Neural crest cell (in vitro differentiated cells): ENCODE results near the gene RANBP3L. TPM values are rescaled to one million over a fixed set of nuclear protein-coding genes. Genes with fewer than 3 reads are reported as not detected.
"Not testable (repeated sequence)": the region's sequence is repeated elsewhere in the genome, so short reads cannot be mapped to it uniquely, and the experiment has no call there.

ENCODE experiments used
- DNase-seq: peaks from one replicate; pipeline ENCODE4 v3.0.0; 2021; ENCODE audit warnings: low read depth, mixed read lengths, low spot score
- H3K27ac Mint-ChIP-seq: one replicate; pipeline ENCODE4 v1.8.0; 2021; ENCODE audit warnings: mild to moderate bottlenecking, mixed read lengths; ENCODE audit not compliant: unreplicated experiment
- H3K27me3 Mint-ChIP-seq: 2 replicates; pipeline ENCODE4 v1.8.0; 2021; ENCODE audit warnings: low read depth, mild to moderate bottlenecking, mixed read lengths
- H3K36me3 Mint-ChIP-seq: 2 replicates; pipeline ENCODE4 v1.8.0; 2021; ENCODE audit warnings: low read depth, mild to moderate bottlenecking, mixed read lengths
- H3K4me1 Mint-ChIP-seq: 2 replicates; pipeline ENCODE4 v1.8.0; 2021; ENCODE audit warnings: mixed read lengths
- H3K4me3 Mint-ChIP-seq: one replicate; pipeline ENCODE4 v1.8.0; 2021; ENCODE audit warnings: mild to moderate bottlenecking, mixed read lengths
- H3K9me3 Mint-ChIP-seq: 2 replicates; pipeline ENCODE4 v1.8.0; 2021; ENCODE audit warnings: mixed read lengths
- total RNA-seq: library from RNA; stranded (reverse); gene quantifications from 2 replicates; pipeline ENCODE4 v1.2.1, GENCODE V29; 2021
- TF ChIP-seq, protein P1 (sequence below): fragments of 200-600 bp; sonication (generic); conservative IDR thresholded peaks from 2 replicates; pipeline ENCODE4 v1.5.0; 2021; ENCODE audit warnings: antibody characterized with exemption, mild to moderate bottlenecking

RANBP3L gene
- total RNA-seq, 1 donor from 2014 or later, result not detected

DNA sequence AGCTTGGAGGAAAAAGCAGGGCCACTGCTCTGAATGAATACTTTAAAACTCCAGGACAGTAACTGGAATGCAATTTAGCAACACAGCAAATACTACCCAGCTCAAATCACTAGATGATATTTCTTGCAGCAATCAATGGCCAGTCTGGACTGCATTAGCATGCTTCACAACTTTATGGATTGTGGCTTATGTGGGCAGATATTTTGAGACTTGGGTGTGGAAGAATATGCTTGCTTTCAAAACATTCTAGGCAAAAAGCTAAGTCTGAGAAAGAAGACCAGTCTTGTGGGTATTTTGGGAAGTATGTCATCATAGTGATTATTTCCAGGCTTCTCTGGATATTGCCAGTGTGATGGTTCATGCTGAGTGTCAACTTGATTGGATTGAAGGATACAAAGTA, 3.1 kb downstream of the RANBP3L start:
- no peak for DNase-seq
- no peaks in the 10 kb centered on the region for H3K9me3 Mint-ChIP-seq
- peaks cover 2% of the 10 kb centered on the region for H3K36me3 Mint-ChIP-seq
- H3K27me3 Mint-ChIP-seq, result no peaks in the 10 kb centered on the region
- TF ChIP-seq, protein P1, sequence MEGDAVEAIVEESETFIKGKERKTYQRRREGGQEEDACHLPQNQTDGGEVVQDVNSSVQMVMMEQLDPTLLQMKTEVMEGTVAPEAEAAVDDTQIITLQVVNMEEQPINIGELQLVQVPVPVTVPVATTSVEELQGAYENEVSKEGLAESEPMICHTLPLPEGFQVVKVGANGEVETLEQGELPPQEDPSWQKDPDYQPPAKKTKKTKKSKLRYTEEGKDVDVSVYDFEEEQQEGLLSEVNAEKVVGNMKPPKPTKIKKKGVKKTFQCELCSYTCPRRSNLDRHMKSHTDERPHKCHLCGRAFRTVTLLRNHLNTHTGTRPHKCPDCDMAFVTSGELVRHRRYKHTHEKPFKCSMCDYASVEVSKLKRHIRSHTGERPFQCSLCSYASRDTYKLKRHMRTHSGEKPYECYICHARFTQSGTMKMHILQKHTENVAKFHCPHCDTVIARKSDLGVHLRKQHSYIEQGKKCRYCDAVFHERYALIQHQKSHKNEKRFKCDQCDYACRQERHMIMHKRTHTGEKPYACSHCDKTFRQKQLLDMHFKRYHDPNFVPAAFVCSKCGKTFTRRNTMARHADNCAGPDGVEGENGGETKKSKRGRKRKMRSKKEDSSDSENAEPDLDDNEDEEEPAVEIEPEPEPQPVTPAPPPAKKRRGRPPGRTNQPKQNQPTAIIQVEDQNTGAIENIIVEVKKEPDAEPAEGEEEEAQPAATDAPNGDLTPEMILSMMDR, result no peak
- peaks cover 17% of the 10 kb centered on the region for H3K4me1 Mint-ChIP-seq
- no peak overlapping the region for H3K4me3 Mint-ChIP-seq
- no peak overlapping the region for H3K27ac Mint-ChIP-seq

- Mint-ChIP-seq H3K4me1 (peaks cover 16% of the 10 kb centered on the region), H3K36me3 (peaks cover 2% of the 10 kb centered on the region), H3K4me3 (no peak overlapping the region), H3K27ac (peak overlapping the region; percentile 3), H3K9me3 (no peaks in the 10 kb centered on the region), H3K27me3 (no peaks in the 10 kb centered on the region)
- TF ChIP-seq, protein P1, result no peak
- no peak for DNase-seq
These were observed 4.0 kb downstream of the RANBP3L start for GRCh38 chr5:36297653-36298052.

DNA sequence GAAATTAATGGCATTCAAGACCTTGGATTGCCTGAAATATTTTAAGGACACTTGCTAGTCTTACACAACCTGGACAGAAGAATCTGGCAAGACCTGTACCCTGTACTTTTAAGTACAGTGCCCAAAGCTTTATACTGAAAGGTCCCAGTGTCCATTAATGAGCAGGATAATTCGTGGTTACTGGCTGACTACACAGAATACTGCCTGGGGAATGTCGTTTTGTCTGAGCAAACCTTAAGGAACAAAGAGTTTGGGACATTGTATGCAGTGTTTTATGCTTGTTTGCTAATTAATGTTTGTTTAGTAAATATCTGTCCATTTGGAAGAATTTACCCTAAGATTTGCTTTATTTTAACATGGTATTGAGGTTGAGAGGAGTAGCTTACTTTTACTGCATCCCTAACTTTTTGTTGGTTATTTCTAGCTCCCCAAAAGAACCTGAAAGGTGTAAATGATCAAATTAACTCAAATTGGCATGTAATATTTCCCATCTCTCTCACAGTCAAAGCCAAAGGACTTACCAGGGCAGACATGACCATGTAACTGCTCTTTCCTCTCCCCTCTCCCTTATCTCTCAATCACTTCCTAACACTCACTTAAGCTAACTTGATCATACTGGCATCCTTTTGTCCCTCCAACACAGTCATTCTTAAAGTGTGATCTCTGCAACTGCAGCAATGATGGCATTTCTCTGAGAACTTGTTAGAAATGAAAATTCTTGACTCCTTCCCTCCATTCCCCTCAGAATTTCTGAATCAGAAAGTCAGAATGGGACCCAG, 15.7 kb downstream of the RANBP3L start:
- Mint-ChIP-seq H3K4me3 (no peak overlapping the region), H3K36me3 (no peaks in the 10 kb centered on the region), H3K4me1 (no peaks in the 10 kb centered on the region), H3K27me3 (no peaks in the 10 kb centered on the region), H3K9me3 (peaks cover 2% of the 10 kb centered on the region), H3K27ac (no peak overlapping the region)
- TF ChIP-seq, protein P1, result no peak
- no peak for DNase-seq

- not testable (repeated sequence) for H3K36me3 Mint-ChIP-seq, DNase-seq, H3K27me3 Mint-ChIP-seq, H3K4me1 Mint-ChIP-seq, H3K27ac Mint-ChIP-seq, H3K4me3 Mint-ChIP-seq, H3K9me3 Mint-ChIP-seq
These were observed 17.9 kb downstream of the RANBP3L start for GRCh38 chr5:36283775-36284174.

GRCh38 chr5:36281626-36282025, 20.1 kb downstream of the RANBP3L start:
- DNase-seq, result no peak
- TF ChIP-seq, protein P1, result no peak
- no peaks in the 10 kb centered on the region for H3K36me3 Mint-ChIP-seq
- H3K9me3 Mint-ChIP-seq, result no peaks in the 10 kb centered on the region
- no peaks in the 10 kb centered on the region for H3K27me3 Mint-ChIP-seq
- H3K27ac Mint-ChIP-seq, result no peak overlapping the region
- no peak overlapping the region for H3K4me3 Mint-ChIP-seq
- H3K4me1 Mint-ChIP-seq, result no peaks in the 10 kb centered on the region

DNA sequence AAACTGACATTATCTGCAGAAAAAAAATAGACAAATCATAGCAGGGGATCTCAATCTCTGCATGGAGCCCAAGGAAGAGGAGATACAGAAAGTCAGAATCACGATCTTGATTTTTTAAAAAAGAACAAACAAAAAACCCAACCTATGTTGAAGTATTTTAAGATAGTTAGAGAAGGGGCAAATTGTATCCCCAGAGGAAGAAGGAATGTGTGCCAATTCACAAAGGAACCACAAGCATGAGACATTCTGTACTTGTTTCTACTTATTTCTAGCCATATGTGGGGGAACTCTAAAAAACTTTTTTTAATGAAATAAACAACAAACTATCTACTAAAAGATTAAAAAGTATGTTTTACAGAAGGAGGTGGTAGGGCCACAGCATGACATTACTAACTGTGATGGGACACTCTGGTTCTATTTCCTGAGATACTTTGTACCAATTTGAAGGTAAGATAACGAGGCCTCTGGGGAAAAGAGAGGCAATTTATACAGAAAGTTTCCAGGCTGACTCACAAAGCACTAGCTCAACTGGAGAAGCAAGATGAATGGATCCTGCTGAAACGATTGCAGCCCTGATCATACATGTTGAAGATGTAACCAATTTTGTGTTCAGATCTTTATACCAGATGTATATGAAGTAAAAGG, 22.5 kb downstream of the RANBP3L start:
- no peak for DNase-seq
- Mint-ChIP-seq H3K9me3 (no peaks in the 10 kb centered on the region), H3K36me3 (no peaks in the 10 kb centered on the region), H3K4me1 (peaks cover 7% of the 10 kb centered on the region), H3K27ac (no peak overlapping the region), H3K27me3 (no peaks in the 10 kb centered on the region), H3K4me3 (no peak overlapping the region)
- TF ChIP-seq, protein P1, result no peak
